T-helper 9 cell (primary cell): ENCODE data around the gene SNHG17.
"Not testable (repeated sequence)": the region's sequence is repeated elsewhere in the genome, so short reads cannot be mapped to it uniquely, and the experiment has no call there.

Experiments
- DNase-seq: peaks from one replicate; pipeline ENCODE4 v3.0.0-alpha.2; 2020

The SNHG17 gene

GRCh38 chr20:38418509-38419204 lies 16.5 kb downstream of the SNHG17 start:
- DNase-seq = no peak

- DNase-seq = no peak
Measured at GRCh38 chr20:38414769-38415450, 20.2 kb downstream of the SNHG17 start.

GRCh38 chr20:38412877-38413577 lies 22.1 kb downstream of the SNHG17 start:
- DNase-seq = no peak

DNA sequence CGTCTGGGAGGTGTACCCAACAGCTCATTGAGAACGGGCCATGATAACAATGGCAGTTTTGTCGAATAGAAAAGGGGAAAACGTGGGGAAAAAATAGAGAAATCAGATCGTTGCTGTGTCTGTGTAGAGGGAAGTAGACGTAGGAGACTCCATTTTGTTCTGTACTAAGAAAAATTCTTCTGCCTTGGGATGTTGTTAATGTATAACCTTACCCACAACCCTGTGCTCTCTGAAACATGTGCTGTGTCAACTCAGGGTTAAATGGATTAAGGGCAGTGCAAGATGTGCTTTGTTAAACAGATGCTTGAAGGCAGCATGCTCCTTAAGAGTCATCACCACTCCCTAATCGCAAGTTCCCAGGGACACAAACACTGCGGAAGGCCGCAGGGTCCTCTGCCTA lies 27.3 kb downstream of the SNHG17 start:
- not testable (repeated sequence) for DNase-seq

- no peak for DNase-seq
Measured at GRCh38 chr20:38407321-38407720, 27.8 kb downstream of the SNHG17 start.

DNA sequence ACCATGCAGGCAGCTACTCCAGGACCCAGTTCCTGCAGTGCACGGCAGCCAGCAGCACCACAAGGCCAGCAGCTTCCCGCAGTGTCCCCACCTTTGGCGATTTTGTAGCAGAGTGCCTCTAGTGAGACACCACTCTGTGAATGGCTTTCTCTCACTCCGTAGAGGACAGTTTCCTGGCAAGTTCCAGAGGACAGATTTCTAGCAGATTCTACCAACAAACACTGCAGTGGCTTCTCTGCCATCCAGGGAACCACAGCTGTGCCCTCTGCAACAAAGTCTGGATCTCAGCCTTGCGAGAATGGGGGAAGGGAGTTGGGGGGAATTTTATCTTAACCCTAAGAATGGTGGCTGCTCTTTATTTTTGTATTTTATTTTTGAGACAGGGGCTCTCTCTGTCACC lies 28.7 kb downstream of the SNHG17 start:
- DNase-seq = no peak

- DNase-seq = no peak
Measured at GRCh38 chr20:38405132-38405531, 30.0 kb downstream of the SNHG17 start.

GRCh38 chr20:38404016-38404415 lies 31.1 kb downstream of the SNHG17 start:
- no peak for DNase-seq

- no peak for DNase-seq
Measured at GRCh38 chr20:38402816-38403215, 32.3 kb downstream of the SNHG17 start.

DNA sequence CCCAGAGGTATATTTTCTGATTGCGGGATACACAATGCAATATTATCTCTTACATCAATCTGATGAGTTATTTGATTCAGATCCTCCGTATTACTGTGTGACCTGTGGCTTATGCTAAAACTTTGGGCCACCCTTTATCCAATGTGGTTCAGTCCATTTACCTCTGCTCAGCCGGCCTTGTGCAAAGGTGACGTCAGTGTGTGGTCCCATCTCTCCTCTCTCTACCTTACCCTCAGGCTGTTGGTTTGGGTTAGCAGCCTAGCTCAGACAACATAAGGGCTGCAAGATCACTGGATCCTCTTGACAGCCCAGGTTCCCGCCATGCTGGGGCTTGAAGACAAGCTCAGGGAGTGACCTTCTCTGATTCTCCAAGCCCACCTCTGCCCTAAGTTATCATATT lies 33.0 kb downstream of the SNHG17 start:
- no peak for DNase-seq

GRCh38 chr20:38395751-38396395 lies 39.3 kb downstream of the SNHG17 start:
- not testable (repeated sequence) for DNase-seq

- DNase-seq = no peak
Measured at GRCh38 chr20:38395165-38395564, 40.0 kb downstream of the SNHG17 start.

- no peak for DNase-seq
Measured at GRCh38 chr20:38393259-38393658, 41.9 kb downstream of the SNHG17 start.

DNA sequence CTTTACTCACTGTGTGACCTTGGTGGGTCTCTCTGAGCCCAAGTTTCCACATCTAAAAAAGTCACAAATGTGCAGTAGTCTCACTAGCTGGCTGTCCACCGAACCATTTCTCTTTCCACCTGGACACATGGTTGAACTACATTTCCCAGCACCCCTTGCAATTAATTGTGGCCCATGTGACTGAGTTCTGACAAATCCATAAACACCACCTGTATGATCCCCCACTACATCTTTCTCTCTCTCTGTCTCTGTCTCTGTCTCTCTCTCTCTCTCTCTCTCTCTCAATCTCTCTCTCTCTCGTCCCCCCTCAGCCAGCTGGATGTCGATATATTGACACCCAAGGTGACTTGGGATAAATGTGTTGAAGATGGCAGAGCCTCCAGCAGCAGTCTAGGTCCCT lies 42.8 kb downstream of the SNHG17 start:
- DNase-seq = no peak

GRCh38 chr20:38387953-38388352 lies 47.2 kb downstream of the SNHG17 start:
- DNase-seq = no peak

DNA sequence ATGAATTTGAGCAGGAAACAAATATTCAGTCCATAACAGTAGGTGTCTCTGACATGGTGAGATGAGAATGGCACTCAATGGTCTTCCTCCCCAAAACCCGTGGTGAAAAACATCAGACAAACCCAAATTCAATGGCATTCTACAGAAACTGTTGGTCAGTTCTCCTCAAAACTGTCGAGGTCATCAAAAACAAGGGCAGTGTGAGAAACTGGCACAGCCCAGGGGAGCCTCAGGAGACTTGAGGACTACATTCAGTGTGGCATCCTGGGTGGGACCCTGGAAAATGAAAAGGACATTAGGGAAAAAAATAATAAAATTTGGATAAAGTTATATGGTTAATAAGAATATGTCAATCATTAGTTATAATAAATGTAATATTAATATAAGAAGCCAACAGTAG lies 48.3 kb downstream of the SNHG17 start:
- DNase-seq = no peak

DNA sequence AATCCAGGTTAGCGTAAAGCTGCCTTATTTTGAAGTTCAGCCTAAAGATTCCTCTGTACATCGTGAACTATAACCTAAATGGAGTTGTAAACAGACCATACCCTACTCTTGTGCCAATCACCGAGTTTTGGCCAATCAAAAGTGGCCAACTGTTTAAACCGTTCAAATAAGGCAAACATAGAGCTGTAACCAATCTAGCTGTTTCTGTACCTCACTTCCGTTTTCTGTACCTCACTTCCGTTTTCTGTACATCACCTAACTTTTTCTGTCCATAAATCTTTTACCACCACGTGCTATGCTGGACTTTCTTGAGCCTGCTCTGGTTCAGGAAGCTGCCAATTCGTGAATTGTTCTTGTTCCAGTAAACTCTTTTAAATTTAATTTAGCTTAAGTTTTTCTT lies 49.1 kb downstream of the SNHG17 start:
- no peak for DNase-seq

- DNase-seq = no peak
Measured at GRCh38 chr20:38383147-38383546, 52.0 kb downstream of the SNHG17 start.

- DNase-seq = not testable (repeated sequence)
Measured at GRCh38 chr20:38377838-38378237, 57.3 kb downstream of the SNHG17 start.

- DNase-seq = no peak
Measured at GRCh38 chr20:38377039-38377685, 58.0 kb downstream of the SNHG17 start.

- DNase-seq = no peak
Measured at GRCh38 chr20:38373898-38374297, 61.2 kb downstream of the SNHG17 start.

DNA sequence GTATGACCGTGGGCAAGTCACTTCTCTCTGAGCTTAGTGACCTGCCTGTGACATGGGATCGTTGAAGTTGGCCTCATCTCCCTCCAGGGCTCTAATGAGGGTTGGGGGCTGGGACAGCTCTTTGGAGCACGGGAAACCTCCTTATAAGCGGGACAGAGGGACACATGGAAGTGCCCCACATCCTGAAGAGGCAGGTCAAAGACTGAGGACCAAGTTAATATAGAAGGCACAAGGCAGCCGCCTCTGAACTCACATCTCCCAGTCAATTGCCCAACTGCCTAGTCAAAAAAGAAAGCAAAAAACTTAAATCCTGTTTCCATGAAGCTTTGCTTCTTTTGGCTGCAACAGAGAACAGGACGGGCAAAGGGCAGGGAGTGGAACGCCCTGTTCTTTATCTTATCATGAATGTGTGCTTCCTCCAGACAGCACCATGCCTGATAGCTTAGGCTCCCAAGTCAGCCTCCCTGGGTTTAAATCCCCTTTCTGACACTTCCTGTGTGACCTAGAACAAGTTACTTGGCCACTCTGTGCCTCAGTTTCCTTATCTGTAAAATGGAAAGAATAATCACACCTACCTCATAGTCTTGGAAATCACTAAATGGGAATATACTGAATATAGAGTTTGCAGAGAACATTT lies 61.8 kb downstream of the SNHG17 start:
- DNase-seq = no peak
